ENCODE results near the gene AIP.
"Not testable (repeated sequence)": the region's sequence is repeated elsewhere in the genome, so short reads cannot be mapped to it uniquely, and the experiment has no call there.

The AIP gene

DNA sequence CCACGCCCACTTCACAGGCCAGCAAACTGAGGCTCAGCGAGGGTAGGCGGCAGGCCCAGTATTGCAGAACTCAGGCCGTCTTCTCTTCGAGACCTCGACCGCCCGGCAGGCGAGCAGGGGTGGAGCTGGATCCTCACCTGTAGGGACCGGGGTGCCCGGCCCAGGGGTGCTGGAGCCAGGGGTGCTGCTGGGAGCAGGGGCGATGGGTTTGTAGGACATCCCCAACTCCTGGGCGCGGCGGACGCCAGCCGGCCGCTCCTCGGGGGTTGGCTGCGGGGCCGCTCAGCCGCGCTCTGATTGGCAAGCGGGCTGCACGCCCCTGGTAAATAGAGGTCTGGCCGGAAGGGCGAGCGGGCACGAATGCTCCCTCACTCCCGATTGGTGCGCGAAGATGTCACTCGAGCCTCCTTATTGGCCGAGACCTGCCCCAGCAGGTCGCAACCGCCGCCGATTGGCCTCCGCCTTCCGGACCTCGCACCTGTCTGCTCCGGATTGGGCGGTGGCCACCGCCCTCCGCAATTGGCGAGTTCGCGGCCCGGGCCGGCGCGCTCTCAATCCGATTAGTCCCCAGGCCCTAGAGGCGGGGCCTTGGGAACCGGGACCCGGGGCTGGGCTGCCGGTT, 25.1 kb downstream of the AIP start, which contains the start of gene CDK2AP2:
CDK2AP2 (minus strand) TSS at position 299 of the 622 bp plus-strand sequence; CDS start at position 219, 80 bp downstream.
- peak; percentile 96 for DNase-seq

DNA sequence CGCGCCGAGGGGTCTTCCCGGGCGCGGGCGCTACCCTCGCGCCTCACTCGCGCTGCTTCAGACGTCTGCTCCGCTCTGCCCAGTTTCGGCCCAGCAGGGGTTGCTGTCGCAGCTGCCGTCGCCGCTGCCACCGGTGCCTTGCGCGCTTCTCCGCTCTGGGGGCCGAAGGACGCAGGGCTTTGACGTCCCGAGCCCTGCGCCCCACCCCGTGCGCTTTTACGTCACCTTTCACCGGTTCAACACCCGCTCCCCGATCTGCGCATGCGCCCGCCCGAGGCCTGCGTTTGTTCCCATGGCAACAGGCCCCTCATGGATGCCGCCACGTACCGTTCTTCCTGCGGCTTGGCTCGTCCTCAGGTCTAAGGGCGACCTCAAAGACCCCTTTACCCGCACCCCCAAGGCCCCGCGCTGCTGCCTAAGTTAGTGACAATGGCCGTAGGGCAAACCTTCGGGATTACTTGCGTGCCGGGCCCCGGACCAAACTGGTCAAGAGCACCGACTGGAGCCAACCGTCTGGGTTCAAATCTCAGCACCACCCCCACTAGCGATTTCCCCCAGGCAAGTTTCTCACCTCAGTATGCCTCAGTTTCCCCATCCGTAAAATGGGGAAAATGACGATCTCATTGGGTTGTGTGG, 25.8 kb downstream of the AIP start:
- DNase-seq = peak; percentile 98

DNA sequence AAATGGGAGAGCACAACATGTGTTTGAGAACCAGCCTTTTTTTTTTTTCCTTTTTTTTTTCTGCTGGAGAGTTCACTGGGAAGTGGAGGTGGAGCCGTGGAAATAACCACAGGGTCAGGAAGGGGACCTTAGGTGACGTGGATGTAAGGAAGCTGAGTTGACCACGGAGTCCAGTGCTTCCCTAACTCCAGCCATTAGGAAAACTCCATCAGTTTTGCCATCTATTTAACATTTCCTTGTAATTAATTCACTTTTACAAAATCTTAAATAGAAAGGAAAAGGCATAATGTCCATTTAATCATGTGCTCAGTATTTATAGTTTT, 27.2 kb downstream of the AIP start:
- no peak for DNase-seq

DNA sequence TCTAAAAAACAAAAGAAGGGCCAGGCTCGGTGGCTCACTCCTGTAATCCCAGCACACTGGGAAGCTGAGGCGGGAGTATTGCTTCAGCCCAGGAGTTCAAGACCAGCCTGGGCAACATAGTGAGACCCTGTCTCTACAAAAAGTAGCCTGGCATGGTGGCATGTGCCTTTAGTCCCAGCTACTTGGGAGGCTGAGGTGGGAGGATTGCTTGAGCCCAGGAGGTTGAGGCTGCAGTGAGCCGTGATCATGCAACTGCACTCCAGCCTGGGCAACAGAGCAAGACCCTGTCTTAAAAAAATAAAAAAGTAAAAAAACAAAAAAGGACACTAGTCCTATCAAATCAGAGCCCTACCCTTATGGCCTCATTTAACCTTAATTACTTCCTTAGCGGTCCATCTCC, 28.7 kb downstream of the AIP start:
- DNase-seq = not testable (repeated sequence)

DNA sequence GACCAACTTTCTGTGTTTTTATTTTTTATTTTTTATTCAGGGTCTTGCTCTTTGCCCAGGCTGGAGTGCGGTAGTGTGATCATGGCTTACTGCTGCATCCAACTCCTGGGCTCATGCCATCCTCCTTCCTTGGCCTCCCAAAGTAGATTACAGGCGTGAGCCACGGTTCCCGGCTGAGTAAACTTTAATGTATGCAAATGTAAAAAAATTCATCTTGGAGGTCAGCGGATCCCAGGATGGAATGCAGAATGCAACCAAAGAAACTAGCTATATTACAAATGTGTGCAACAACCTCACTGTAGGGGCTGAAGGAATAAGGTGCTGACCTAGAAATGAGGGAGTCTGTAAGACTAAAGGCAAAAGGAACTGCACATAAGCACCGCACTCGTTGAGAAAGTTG, 31.3 kb downstream of the AIP start:
- DNase-seq = no peak

DNA sequence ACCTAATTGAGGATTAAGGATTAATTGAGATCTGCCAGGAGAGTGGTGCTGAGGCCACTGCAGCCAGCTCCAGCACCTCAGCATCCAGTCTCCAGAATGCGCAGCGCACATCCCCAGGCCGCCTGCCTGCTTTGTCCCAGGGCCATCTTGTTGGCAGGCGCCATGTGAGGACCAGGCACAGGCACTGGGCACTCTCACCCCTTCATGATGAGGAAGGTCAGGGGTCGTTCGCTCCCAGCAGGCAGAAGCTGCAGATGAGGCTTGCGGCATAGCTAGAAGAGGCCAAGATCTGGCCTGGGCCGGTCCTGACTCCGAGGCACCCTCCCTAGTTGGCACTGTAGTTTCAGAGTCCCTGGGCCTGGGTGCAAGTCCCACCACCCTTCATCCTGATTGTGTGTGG, 34.0 kb downstream of the AIP start:
- no peak for DNase-seq

DNA sequence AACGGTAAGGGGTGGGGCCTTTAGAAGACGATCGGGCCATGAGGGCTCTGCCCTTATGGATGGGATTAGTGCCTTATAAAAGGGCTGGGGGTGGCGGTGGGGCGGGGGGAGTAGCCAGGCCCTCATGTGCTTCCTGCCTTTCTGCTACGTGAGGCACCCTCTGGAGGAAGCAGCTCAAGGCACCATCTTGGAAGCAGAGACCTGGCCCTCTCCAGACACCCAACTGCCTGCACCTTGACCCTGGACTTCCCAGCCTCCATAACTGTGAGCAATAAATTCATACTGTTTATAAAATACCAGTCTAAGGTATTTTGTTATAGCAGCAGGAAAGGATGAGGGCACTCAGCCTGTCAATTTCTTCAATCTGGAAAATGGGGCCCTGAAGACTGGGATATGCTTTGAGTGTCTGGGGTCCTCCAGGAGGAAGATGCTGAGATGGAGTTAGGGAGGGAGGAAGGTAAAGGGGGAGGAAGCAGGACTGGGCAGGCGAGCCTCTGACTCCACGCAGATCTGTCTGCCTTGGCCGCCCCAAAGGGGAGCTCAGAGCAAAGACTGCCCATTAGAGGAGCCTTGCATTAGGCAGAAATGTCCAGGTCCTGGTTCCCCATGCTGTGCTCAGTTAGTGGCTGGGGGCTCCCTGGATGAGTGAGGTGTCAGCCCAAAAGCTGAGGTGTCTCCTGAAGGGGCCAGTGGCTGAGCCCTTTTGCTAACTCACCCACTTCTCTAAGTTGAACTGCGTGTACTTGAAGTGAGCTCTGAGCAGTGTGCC, 35.1 kb downstream of the AIP start:
- DNase-seq = no peak

DNA sequence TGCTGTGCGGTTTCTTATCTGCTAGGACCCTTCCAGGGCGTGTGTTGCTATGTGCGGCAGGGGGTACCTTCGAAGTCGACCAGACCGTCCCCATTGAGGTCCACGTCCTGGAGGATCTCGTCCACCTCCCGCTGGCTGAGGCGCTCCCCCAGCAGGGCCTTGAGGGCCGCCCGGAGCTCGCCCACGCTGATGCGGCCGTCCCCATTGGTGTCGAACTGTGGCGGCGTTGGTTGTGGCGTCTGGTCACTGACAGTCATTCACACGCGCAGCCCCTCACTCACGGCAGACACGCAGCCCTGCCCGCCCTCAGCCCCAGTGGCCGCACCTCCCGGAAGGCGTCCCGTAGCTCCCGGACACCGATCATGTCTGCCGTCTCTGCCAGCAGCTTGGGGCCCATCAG, 36.9 kb downstream of the AIP start:
- DNase-seq = no peak

DNA sequence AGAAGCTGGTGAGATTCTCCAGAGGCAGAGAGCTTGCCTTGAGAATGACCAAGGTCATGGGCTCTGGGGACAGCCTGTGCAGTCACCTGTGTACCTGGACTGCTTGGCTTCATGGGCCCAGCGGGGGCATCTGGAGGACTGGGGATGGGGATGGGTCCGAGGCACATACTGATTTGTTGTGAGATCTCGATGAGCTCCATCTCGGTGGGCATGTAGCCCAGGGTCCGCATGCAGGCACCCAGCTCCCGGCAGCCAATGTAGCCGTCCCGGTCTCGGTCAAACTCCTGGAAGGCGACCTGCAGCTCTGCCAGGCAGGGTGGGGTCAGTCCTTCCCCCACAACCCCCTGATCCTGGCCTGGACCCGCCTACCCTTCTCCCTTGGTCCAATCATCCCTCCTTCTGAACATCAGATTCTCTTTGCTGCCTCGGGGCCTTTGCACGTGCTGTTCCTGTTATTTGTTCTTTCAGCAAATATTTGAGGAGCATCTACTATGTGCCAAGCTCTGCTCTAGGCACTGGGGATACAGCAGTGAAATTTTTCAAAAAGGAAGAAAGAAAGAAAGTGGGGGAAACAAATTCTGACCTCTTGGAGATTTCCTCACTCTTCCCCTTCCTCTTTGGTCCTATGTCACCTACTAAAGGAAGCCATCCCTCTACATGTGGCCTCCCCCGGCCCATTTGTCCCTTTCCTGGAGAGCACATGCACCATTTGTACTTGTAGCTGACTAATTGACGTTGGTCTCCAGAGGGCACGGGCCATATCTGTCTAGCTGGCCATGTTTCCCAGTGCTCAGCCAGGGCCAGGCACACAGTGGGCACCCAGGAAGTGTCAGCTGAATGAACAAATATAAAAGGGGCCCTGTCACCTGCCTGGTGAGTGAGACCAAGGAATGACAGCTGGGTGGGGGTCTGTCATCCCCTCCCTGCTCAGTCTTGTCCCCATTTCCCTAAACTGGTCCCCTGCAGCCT, 38.3 kb downstream of the AIP start:
- DNase-seq = no peak

DNA sequence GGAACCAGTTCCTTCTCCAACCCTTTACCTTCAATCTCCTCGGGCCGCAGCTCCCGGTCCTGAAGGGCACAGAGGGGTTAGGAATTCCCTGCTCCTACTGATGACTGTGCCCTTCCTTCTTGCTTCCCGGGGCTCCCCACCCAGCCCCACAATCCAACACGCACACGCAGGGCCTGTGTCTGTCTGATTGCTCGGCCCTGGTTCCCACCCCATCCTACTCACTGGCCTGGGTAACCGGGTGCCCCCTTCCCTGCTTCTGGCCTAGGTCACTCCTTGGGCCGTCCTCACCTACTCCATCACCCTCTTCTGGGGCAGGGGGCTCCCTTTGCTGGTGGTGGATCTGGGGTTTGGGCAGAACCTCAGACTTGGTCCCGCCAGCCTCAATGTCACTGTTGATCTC, 39.1 kb downstream of the AIP start:
- no peak for DNase-seq

DNA sequence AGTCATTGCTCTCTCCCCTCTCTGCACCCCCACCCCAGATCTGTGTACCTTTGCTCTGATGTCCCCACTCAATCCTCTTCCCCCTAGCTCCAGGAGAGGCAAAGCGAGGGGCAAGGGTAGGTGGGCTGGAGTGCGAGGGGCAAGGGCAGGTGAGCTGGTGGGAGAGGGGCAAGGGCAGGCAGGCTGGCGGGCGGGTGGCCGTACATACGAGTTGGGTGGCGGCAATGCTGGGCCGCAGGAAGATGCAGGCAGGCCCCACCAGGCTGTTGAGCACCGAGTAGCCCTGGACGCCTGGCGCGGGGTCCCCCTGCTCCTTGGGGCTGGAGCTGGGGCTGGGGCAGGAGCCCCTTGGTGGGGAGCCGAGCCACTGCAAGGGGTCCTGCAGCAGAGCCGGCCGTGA, 39.5 kb downstream of the AIP start:
- DNase-seq = no peak

DNA sequence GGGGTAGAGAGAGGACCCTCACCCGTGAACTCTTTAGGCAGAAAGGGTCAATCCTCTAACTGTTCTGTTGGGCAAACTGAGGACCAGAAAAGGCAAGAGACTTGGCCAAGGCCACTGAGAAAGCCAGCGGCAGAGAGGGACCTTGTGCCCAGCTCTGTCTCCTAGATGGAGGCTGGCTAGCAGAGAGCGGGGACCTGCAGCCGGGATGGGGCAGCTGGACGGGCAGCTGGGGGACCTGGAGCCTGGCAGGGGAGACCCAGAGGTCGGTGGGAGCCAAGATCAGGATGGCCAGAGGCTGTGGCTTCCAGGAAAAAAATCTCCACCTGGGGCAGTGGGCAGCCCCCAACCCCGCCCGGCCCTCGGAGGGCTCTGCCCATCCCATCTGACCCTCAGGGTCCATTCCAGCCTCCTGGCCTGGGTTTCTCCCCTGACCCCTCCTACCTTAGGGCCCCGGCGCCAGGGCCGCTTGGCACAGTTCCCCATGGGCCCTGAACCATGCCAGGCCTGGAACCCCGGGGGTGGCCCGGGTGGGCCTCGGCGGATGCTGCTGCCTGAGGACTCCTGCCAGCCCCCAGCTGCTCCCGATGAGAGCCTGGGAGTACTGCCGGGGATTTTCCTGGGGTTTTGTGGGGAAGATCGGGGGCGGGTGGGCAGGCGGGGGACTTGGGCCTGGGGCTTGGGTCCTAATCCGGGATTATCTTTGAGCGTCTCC, 40.2 kb downstream of the AIP start, which contains the start of gene CABP2:
CABP2 (minus strand) TSS at position 603 of the 712 bp plus-strand sequence; CDS start at position 483, 120 bp downstream.
- DNase-seq = no peak

DNA sequence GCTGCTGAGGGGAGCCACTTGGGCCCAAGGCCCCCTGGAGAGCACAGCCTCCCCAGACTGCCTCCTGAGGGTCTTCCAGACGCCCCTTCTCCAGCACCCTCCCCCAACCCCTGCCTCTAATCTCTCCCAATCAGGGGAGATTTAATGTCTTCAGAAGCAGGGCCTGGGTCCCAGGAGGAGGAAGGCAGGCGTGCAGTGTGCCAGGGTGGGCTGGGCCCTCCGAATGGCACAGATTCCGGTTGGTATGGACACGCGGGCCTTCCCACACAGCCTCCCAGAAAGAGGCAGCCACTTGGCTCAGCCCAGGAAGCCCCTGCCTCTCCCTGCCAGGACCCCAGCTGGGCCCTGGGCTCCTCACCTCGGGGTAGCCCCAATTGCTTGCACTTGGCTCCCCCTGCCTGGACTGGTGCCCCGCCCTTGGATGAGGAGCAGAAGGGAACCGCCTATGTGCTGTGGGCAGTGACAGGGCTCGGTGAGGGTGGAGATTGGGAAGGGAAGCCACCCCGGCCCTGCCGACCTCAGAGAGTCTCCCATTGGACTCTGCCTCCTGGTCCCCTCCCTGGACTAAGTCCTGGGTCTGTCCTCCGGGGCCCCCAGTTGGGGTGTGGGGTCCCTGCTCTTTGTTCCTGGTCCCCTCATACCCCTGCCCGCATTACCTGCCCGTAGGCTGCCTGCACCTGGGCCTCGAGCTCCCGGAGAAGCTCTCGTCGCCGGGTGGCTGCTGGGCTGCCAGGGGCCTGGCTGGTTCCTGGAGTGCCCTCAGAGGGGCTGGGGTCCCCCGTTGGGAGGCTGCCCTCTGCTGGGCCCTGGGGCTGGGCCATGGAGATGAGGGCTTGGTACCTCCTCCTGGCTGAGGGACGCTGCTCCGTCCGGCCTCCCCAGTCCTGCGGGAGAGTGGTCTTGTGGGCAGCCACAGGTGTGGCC, 41.0 kb downstream of the AIP start:
- no peak for DNase-seq

DNA sequence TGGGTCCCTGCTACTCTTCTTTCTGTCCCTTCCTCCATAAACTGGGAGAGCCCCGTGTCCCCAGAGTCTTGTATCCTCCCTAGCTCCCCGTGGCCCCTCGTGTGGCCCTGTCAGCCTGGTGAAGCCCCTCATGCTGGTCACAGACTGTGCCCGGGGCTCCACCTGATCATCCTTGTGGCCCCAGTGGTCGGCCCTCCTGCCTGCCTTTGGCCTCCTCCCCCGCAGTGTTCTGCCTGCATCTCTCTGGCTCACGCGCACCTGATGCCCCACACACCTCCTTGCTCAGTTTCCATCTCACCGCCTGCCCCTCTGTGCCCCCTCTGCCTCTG, 41.6 kb downstream of the AIP start:
- no peak for DNase-seq

DNA sequence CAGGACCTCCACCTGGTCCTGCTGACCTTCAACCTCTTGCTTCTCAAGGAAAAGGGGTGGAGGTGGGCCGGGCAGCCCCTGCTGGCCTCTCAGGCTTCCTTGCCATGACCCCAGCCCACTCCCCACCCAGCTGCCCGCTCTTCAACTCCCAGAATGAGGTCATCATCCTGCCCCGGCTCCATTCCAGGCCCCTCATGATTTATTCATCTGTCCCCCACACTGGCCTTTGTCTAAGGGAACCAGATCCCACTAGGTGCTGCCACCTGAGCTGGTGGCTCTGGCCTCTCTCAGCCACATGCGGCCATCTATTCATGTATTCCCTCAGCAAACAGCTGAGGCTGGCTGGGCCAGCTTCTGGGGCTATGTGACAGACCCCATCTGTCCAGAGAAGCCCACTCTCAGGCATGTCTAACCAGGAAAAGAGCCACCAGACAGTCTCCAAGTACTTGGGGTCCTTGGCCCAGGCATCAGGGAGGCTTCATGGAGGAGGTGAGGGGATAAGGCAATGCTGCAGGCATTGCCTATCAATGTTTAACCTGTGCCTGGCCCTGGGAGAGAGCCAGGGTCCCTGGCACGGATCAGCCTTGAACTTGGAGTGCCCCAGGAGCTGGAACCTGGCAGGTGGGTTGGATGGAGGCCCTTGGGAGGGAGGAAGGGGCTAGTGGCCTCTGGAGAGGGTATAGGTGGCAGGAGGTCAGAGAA, 42.6 kb downstream of the AIP start:
- no peak for DNase-seq

DNA sequence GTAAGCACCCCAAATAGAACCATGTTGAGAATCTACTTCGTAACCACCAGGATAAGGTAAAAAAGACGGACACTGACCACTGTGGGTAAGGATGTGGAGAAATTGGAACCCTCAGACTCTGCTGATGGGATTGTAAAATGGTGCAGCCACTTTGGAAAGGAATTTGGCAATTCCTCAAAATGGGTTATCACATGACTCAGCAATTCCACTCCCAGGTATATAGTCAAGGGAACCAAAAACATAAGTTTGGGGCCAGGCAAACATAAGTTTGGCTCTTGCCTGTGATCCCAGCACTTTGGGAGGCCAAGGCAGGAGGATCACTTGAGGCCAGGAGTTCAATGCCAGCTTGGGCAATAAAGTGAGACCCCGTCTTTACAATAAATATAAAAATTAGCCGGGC, 45.5 kb downstream of the AIP start:
- DNase-seq = no peak

DNA sequence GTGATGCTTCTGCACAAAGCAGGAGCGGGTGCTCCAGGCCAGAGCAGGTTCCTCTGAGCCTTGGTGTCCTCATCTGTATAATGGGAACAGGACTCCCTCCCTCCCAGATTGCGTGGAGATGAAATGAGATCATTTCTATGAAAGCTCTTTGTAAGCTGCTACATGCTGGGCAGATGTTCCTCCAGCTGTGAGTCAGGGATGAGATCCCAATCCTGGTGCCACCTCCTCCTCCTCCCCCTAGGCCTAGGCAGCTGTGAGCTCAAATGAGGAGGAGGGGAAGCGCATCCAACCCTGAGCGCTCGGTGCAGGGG, 47.4 kb downstream of the AIP start:
- DNase-seq = no peak

DNA sequence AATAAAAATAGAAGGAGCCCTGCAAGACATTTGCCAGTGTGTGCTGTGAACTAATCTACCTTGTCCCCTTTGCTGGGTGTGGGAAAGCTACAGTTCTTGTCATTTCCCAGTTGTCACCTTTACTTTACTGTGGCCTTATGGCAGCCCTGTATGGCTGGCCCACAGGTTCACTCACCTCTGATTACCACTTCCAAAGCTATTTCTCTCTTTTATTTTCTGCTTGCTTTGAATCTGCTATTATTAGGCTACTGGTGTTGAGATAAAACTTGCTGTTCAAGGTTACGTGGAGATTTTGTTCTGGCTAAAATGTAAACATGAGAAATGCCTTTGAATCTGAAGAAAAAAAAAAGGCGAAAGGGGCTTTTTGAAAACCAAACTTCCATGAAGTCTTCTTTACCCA, 50.1 kb downstream of the AIP start:
- DNase-seq = no peak

DNA sequence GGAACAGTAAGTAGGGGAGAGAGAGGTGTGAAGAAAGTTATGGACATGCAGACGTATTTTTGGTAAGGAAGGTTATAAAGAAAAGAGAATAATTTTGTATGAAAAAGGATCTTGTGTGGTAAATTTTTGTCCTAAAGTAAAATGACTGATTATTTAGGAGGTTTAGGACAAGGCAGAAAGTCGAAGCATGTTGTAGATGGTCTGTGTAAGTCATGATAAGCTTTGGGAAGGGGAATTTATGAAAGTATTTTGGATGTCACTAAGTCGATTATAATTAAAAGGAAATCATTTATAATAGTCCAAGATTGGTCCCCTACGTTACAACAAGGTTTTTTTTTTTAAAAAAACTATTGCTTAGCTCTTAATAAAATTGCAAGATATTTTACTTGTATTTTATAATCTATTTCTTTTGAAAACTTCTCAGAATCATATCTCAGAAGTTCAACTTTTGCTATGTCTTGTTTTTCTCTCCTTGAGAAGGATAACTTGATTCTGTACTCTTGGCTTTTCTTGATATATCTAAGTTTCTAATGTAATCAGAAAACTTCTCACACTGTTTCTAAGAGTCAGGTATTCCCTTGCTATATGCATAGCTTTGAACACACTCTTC, 51.3 kb downstream of the AIP start:
- DNase-seq = no peak

DNA sequence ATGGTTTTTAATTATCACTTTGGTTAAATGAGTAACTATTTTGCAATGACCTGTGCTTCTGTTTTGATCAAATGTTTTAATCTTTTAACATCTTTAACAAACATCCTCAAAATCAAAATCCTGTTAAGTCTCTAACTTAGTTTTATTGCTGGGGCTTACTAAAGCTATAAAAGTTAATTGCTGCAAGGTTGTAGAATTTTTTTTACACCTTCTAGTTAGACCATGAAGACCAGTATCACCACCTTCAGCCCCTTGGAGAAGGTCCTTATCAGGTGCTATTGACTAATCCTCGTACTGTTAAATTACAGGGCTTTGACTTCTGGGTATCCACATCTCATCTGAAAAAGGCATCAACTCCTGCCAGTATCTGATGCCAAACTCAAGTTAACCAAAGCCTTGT, 52.7 kb downstream of the AIP start:
- DNase-seq = no peak

DNA sequence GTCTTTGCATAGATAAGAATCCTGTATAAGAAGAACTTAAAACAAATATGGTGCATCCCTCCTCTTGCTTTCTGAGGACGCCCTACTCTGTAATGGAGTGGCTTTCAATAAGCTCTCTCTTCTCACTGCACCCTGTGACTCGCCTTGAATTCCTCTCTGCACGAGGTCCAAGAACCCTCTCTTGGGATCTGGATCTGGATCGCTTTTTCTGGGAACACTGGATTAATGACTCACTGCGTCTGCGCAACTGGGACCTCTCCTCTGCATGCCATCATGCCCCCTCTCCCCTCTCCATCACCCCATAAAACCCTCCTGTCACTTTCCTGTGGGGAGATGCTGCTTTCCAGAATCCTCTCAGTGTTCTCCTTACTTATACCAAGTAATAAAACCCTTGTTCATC, 55.5 kb downstream of the AIP start:
- DNase-seq = no peak

Measured in activated CD4-positive, CD25-positive, alpha-beta regulatory T cell treated with anti-CD3 and anti-CD28 coated beads, Interleukin-2, amount 50 U/mL, for 72 hours (primary cell).